NCI-H510A (cell line): ENCODE measurements around the gene BACH2.

Experiments used
- DNase-seq: peaks from one replicate; lab custom pipeline; 2025; lab: John Stamatoyannopoulos, UW

The BACH2 gene

DNA sequence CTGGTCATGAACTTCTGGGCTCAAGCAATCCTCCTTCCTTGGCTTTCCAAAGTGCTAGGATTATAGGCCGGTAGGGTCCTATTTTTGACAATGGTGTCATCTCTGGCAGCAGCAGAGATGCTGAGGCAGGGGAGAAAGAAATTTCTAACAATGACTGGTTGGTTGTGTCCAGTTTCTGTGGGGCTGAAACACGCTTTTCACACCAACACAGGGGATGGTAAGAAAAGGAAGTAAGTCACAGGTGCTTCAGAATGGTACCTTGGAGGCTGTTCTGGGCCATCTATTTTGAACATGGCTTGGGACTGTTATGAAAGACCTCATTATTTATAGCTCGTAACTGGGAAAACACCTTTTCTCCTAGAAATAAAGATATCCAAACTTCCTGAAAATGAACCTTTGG, 329.7 kb downstream of the BACH2 start:
- no peak for DNase-seq

DNA sequence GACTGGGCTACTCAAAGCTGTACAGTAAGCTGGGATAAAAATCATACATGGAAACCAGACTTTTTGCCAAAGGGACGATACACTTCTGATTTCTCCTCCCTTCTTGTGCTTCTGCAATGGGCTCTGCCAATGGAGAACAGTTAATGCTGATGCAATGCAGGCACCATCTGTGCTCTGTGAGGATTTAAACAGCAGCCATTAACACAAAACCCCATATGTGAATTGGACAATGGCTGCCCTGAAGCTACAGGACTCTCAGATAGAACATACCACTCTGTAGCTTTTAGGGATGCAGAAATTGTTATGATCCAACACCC, 330.5 kb downstream of the BACH2 start:
- no peak for DNase-seq

DNA sequence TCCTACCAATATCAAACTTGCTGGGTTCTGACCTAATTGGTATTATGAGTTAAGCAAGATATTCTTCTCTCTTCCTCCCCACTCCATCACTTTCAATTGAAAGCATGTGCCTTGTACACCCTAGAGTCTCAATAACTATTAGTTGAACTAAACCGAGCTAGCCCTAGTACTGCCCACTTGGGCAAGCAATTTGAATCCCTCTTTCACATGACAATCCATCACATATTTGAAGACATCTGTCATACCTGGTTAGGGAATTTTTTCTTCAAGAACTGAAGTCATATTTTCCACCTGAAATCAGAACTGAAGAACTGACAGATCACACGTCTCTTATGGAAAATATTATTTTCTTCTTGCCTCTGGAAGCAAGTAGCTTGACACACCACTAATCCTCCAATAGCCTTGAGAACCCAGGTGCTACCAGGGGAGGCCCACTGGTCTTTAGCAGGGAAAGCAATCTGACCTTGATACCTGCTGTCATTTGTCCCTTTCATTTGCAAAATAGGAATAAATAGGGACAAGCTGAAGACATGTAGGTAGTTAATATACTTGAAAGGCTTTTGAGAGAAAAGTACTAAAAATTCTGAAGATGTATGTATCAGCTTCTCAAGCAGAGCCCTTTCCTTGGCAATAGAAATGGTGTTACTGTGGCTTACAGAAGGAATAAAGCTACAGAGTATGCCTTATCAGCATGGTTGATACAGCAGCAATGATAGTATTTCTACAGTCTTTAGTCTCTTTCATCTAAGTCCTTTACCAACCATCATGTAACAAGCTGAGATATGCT, 331.0 kb downstream of the BACH2 start:
- no peak for DNase-seq

DNA sequence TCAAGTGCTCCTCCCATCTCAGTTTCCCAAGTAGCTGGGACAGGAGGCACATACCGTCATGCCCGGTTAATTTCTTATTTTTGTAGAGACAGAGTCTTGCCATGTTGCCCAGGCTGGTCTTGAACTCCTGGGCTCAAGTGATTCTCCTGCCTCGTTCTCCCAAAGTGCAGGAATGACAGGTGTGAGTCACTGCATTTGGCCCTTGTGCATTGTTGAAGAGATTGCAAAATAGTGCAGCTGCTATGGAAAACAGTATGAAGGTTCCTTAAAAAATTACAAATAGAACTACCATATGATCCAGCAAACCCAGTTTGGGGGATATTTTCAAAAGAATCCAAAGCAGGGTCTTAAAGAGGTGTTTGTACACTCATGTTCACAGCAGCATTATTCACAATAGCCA, 333.3 kb downstream of the BACH2 start:
- no peak for DNase-seq

DNA sequence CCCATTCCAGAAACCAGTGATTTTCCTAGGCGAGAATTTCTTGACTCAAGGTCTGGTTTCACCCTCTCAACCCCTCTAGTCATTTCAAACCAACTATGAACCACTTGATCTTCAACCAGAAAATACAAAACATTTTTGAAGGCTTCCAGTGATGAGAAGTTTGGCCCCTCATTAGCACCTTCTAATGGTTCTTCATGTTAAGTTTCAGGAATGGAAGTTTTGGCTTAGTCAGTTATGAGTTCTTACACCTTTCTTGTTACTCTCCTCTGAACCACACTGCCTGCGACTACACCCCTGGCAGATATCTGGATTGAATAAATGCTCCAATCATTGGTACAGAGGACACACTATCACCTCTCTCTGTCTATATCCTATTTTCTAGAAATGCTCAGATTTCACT, 335.2 kb downstream of the BACH2 start:
- no peak for DNase-seq

DNA sequence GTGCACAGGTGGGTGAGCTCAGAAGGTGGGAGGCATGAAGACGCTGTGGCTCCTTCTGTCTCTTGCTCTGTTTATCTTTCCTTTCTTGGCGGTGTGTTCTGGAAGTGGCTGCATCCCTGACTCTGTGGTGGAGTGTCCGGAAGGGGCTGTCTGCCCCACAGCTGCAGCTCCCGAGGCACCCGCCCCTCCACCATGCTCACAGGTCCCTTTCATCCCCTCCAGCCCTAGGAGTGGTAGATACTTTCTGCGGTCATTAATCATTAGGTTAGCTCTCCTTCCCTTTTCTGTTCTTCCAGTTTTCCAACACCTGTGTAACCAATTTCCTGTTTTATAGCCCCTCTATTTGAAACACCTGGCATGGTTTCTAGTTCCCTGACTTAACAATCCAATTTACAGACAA, 336.8 kb downstream of the BACH2 start:
- no peak for DNase-seq

DNA sequence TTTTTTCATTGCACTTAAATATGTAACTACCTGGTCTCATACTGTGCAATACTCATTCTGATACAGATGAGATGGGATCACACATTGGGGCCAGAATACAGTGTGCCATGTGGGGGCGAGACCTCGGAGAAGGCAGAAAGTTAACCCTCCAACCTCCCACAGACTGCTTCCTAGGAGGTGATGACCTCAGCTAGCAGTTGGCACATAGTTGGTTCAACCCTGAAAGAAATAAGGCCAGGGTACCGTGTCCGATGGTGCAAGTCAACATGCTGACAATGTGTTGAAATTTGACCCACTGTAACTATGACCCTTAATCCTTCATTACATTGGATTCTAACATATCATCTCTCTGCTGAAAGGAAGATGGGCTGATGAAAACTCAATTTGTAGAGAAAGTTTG, 340.5 kb downstream of the BACH2 start:
- DNase-seq: no peak

DNA sequence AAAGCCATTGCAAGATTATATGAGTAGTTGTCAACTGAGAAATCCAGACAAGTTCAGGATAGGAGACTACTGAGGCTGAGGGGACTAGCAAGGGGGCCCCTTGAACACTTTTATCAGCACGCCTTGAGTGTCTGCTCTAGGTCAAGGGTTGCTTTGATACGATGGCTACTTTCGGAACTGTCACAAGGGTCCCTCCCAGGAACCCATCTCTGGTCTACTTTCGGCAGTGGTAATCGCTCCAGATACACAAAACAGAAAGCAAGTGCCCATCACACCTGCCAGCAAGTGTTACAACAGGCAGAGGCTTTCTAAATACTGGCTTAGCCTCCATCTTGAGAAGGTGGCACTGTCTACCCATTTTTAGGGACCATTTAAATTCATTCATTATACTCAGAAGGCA, 341.3 kb downstream of the BACH2 start:
- no peak for DNase-seq

DNA sequence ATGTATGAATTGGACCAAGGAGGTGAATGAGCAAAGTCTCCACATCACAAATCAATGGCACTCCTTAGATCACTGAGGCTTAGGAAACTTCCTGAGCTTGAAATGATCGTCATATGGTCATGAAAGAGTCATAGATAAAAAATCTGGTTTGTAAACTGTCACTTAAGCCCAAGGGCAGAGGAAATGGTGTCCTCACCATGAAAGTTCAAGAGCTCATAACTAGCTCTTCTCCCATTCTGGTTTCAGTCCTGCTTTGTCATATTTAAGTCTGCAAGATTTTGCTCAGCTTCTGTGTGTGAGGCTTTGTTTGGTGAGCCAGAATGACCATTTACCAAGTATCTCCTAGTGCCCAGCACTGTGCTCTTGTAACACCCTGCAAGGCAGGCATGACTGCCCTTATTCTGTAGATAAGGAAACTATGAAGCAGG, 341.9 kb downstream of the BACH2 start:
- DNase-seq: no peak

DNA sequence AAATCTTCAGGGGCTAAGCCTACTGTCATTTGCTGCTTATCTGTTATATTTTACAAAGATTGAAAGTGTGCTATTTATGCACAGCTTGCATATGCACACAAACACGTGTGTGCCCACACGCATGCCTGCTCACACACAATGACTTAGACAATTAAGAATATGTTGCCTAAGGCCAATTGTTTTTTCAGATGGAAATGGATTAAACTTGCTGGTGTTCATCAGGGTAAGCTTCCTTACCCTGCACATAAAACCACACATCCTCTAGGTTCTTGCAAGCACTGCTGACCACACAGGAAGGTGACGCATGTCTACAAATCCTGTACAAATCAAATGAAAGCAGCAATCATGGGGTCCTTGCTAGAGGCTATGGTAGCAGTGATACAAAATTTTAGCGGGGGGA, 344.0 kb downstream of the BACH2 start:
- no peak for DNase-seq

DNA sequence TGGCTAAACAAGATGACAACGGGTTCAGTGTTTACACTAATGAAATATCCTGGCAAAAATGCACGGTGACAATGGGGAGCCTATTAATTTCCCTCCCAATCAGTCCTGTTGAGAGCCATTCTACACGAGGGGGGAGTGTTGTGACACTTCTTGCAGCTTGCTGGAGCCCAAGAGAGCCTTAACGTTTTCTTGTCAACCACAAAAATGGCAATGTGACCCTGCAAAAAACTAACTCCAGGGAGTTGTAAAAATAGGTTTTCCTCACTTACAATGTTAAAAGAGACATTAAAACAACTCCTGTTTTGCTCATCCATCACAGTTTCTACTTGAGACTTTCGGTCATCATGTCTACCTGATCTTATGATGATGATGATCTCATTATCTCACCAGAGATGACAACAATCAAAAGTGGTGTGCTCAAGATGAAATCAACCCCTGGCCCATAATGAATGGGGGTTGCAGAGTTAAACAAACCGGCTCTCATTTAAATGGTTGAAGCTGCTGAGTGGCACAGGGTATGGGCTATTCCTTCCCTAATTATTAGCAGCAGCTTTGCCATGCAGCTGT, 344.5 kb downstream of the BACH2 start:
- no peak for DNase-seq

DNA sequence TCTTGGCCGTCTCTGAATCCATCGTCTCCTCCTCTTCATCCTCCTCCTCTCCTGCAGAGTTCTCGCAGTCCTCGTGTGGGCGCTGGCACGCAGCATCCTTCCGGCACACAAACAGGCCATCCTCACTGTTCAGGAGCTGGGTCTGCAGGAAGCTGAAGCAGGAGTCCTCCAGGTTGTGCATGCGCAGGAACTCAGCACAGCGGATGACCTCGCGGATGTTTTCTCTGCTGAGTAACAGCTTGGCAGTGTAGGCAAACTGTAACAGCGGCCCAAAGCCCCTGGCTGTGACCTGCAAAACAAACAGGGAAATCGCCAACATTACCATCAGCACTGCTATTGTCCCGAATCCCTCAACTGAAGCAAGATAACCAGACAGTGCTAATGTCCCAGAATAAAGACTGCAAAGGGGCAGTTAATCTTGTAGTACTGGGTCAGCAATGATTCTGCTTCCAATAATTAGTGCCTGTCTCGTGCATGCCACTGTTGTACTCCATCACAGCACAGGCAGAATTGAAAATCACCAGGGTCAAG, 345.0 kb downstream of the BACH2 start:
- DNase-seq: no peak

DNA sequence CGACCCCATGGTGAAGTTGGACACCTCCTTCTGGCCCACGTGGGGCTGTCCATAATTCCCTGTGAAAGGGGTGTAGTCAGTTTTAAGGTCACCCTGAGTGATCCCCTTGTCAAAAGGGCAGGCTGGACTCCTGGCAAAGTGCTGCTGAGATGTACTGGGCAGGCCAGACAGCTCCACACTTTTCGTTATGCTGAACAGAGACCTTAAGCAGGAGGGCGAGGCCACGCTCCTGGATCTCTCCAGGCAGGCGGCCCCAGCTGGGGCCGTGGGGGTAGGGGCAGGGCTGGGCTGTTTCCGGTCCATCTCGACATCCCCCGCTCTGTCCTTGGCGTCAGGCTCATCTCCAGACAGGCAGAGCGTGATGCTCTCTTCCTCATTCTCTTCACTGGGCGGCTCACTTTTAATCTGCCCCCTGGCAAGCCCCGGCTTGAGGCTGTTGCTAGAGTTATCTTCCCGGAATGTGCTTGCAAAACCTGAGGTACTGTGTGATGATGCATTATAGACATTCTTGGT, 345.7 kb downstream of the BACH2 start:
- DNase-seq: no peak

DNA sequence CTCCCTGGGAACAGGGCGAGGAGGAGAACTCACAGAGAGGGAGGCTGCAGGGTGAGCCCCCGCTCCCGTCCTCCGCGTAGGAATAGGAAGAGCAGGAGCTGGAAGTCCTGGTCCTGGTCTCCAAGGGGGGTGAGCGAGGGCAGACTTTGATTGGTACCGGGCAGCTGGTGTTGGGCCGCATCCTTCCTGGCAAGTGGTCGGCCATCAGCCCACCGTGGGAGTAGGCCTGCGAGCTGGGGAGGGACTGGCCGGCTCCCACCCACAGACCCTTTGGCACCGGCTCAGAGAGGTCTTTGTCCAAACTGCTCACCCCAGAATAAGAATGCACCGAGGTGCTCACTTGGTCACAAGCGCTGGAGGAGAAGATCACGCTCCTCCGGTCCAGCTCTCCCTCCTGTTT, 346.2 kb downstream of the BACH2 start:
- DNase-seq: no peak

DNA sequence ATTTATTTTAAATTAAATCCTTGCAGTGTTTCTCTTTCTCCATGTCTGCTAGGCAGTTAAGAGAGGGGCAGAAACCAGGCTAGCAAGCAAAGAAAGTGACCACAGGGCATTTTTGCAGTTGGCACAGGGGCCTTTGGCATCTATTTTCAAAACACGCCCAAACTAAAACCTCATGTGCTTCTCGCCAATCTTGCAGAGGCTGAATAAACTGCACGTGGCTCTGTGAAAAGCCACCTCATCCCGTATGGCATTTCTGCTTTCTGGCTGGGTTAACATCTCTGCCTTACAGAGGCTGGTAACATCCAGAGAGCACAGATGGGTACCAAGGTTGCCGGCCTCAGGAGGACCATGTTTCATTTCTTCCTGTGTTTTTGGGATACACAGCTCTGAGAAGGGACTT, 347.8 kb downstream of the BACH2 start:
- DNase-seq: no peak

DNA sequence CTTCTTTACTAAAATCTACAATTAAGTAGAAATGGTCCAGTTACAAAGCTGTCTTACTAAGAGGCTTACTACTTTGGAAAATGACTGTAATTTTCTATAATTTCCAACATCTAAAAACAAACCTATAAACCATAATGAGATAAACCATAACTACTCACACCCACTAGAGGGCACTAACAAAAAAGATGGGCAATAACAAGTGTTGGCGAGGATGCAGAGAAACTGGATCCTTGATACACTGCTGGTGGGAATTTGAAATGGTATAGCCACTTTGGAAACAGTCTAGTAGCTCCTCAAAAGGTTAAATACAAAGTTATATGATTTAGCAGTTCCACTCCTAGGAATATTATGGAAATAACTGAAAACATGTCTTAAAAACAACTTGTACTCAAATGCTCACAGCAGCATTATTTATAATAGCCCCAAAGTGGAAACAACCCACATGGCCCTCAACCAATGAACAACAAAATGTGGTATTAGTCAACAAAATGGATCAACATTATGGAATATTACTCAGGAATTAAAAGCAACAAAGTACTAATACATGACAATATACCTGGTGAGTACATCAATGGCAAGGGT, 351.7 kb downstream of the BACH2 start:
- no peak for DNase-seq

DNA sequence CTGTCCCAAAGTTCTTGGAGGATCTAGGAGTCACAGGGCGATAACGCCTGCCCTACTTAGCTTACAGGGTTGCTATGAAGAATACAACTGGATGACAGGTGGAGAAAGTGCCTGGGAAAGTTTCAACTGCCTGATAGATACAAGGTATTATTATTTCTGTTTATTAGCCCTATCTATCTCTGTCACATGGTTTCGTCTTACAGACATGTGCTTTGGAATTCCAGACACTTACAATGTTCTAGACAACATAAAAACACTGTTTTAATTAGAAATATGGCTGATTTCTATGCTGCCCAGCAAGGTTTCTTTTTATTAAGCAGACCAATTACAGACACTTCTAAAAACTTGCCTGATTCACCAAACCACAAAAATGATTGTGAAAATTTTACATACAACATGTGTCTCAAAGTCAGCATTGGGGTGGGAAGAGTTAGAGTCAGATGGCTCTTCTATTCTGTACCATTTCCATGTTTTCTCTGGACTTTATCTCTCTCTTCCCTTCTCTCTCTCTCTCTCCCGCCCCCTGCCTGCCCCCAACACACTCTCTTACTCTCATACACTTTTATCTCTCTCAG, 352.4 kb downstream of the BACH2 start:
- DNase-seq: no peak

DNA sequence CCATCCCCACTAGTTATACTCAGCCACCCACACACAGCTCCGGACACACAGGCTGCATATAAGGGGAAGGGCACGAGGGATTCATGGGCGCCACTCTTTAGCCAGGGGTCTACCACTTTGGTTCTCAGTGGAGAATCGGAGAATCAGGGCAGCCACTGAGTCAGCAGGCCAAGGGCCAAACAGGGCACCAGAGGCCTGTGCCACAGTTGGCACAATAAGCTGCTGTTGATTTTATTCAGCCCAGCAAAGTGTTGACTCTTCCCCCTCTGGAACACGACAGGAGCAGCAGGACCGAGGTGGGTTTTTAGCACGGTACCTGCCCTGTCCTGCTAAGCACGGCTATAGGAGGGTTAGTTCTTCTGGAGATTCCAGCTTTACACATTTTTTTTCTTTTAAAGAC, 354.0 kb downstream of the BACH2 start:
- DNase-seq: no peak

DNA sequence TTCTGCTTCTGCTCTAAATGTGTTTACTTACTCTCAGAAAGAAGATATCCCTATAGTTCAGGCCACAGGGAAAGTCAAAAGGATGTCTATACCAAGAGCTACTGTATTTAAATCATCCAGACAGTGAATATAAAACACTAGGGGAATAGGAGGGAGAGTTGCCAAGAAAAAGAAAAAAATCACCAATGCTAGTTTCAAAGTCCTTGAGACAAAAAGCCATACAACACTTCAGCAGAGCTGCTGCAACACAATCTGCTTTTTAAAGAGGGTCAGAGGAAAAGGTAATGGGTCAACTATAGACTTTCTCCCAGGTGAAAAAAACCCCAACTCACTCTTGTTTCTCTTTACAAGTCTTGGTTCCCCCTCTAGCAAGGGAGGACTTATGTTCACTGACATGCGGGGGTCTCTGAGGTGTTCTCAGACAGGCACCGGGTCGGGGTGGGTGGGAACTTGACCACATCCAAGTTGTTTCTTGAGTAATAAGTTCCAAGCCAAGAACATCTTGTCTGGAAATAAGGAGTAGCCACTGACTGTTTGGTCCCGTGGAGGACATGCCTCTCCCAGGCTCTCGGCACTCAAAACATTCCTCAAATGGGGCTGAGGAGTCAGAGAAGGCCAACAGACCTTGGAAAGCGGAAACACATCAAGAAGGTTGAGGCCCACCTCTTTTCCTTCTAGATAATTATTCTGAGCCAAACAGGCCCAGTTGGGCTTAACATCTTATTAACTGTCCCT, 354.7 kb downstream of the BACH2 start:
- no peak for DNase-seq

DNA sequence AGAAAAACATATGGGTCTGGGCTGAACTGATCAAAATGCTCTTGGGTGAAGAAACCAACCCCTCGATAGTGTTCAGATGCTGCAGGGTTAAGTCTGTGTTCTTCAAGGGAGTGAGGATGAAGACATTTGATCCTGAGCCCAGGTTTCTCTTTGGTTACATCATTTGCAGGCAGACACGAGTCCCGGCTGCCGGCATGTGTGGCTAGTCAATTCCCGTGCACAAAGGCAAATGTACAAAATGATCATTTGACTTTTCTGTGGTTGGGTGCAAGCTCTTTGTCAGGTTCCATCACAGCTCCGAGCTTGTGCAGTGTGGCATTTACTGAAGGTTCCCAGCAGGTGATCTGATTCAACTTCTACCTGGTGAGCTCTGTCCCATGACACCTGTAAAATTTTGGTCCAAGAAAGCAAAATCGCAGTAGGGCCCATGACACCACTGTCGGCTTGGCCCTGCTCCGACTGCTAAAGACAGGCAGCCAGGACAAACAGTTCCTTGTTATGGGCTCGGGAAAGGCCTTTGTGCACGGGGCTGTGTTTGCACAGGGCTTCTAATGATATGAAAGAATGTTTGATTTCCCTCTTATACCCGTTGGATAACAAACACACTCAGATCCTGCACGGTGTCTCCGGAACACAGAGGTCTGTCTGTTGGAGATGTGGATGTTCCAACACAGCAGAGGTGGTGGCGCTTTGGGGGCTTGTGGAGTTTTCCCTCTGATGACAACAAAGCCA, 355.4 kb downstream of the BACH2 start:
- peak; percentile 58 for DNase-seq

DNA sequence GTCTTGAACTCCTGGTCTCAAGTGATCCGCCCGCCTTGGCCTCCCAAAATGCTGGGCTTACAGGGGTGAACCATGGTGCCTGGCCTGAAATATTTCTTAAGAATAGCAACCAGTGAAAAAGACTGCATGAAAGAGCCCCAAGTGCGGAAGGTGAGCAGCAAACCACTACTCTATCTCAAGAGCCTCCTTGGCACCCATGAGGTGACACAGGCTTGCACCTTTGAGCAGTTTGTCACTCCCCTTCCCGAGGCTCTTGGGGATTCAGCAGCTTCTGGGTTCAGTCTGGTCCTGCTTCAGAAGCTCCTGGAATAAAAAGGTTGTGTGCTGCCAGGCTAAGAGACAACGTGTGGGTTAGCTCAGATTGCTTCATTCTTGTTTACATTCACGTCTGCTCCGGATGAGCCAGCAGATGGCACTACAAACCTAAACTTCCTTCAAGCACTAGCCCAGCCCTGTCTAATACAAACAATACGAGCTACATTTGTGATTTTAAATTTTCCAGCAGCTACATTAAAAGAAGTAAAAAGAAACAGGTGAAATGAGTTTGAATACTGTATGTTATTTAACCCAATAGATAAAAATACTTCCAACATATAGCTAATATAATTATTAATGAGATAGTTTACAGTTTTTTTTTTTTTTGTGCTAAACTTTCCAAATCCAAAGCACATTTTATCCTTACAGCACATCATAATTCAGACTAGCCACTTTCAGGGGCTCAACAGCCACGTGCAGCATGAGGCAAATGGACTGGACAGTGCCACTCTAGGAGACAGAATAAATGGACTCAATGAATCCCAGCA, 356.2 kb downstream of the BACH2 start:
- DNase-seq: peak; percentile 34
